ENCODE measurements around the gene ZNF584.
A peak's percentile ranks its signal among the peaks of the same experiment; 100 is the strongest.

ZNF584 gene

DNA sequence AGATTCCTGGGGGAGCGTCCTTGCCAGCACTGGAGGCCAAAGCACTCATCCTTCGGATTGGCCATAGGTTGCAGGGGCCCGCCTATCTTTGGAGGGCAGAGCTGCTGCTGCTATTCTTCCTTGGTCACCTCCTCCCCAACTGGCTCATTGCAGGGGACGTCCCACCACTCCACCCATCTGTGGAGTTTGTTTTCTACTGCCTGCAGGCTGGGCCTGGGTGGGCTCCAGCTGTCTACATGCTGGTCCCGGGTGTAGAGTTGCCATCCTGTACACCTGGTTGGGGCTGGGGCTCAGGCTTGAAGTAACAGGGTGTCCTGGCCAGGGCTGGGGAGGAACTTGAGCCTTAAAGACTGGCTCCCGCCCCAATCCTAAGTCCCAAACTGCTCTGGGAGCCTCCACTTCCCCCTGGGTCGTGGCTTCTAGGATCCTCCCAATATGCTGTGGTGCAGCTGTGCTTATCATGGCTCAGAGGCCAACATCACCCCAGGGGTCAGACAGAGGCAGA lies 10.9 kb upstream of the ZNF584 start:
- H3K36me3 Mint-ChIP-seq (ENCODE audit: low read depth) = peaks cover 27% of the 10 kb centered on the region
- no peak overlapping the region for H3K4me3 Mint-ChIP-seq
- H3K4me1 Mint-ChIP-seq = peaks cover 17% of the 10 kb centered on the region
- H3K9me3 Mint-ChIP-seq = no peaks in the 10 kb centered on the region
- no peak overlapping the region for H3K27ac Mint-ChIP-seq
- TF ChIP-seq, protein P1, sequence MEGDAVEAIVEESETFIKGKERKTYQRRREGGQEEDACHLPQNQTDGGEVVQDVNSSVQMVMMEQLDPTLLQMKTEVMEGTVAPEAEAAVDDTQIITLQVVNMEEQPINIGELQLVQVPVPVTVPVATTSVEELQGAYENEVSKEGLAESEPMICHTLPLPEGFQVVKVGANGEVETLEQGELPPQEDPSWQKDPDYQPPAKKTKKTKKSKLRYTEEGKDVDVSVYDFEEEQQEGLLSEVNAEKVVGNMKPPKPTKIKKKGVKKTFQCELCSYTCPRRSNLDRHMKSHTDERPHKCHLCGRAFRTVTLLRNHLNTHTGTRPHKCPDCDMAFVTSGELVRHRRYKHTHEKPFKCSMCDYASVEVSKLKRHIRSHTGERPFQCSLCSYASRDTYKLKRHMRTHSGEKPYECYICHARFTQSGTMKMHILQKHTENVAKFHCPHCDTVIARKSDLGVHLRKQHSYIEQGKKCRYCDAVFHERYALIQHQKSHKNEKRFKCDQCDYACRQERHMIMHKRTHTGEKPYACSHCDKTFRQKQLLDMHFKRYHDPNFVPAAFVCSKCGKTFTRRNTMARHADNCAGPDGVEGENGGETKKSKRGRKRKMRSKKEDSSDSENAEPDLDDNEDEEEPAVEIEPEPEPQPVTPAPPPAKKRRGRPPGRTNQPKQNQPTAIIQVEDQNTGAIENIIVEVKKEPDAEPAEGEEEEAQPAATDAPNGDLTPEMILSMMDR (IDR thresholded peaks at IDR 0.05; ENCODE audit: unreplicated experiment in 3 of 3) = no peak
- H3K27me3 Mint-ChIP-seq (ENCODE audit: low read depth) = no peaks in the 10 kb centered on the region

DNA sequence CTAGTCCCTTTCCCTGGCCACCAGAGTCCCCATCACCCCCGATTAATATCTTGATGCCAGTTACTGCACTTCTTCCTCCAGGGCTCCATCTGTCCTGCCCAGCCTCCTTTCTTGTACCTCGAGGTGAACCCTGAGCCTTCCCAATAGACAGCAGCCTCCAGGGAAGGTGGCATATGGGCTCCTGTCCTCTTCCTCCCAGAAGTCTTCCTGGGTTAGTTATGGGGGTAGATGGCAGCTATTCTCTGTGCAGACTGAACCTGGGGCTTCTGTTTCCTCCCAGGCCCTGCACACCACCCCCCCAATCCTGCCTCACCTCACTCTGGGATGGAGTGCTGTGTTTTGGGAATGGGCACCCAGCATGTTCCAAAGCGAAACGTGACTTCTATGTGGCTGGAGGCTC lies 10.4 kb upstream of the ZNF584 start:
- no peaks in the 10 kb centered on the region for H3K9me3 Mint-ChIP-seq
- no peak overlapping the region for H3K4me3 Mint-ChIP-seq
- peaks cover 17% of the 10 kb centered on the region for H3K4me1 Mint-ChIP-seq
- TF ChIP-seq, protein P1 (IDR thresholded peaks at IDR 0.05; ENCODE audit: unreplicated experiment in 3 of 3) = no peak
- peaks cover 22% of the 10 kb centered on the region for H3K36me3 Mint-ChIP-seq (ENCODE audit: low read depth)
- H3K27ac Mint-ChIP-seq = no peak overlapping the region
- H3K27me3 Mint-ChIP-seq (ENCODE audit: low read depth) = no peaks in the 10 kb centered on the region

DNA sequence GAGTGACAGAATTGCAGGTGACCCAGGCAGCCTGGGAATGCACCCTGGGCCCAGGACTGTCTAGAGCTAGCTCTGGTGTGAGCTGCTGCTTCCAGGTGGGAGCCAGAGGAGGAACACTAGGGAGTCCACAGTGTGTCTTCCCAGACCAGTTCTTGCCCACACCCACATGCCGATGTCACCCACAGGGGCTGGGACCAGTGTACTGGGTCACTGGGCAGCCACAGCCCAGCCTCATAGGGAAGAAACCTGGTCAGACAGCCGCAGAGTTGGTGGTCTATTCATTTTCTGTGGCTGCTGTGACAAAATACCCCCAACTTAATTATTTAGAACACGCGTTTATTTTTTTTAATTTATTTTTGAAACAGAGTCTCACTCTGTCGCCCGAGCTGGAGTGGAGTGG lies 9.9 kb upstream of the ZNF584 start:
- no peaks in the 10 kb centered on the region for H3K27me3 Mint-ChIP-seq (ENCODE audit: low read depth)
- peaks cover 17% of the 10 kb centered on the region for H3K4me1 Mint-ChIP-seq
- no peaks in the 10 kb centered on the region for H3K9me3 Mint-ChIP-seq
- H3K4me3 Mint-ChIP-seq = no peak overlapping the region
- H3K36me3 Mint-ChIP-seq (ENCODE audit: low read depth) = peaks cover 18% of the 10 kb centered on the region
- TF ChIP-seq, protein P1 (IDR thresholded peaks at IDR 0.05; ENCODE audit: unreplicated experiment in 3 of 3) = no peak
- no peak overlapping the region for H3K27ac Mint-ChIP-seq

DNA sequence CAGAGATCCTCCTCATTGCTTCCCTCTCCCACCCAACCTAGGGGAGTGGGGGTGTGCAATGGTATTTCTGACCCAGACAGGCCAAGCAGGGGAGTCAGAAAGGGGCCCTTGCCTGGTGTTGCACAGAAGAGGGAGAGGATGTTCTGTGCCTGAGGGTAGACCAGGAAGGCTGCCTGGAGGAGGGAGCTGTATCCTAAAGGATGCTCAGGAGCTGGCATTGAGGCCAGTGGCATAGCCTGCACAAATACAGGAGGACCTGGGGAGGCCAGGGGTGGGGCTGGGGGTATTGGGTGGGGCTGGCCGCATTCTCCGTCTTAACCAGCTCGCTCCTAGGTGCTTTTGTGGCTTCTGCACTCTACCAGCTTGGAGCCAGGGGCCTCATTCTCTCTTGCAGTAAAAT lies 8.5 kb upstream of the ZNF584 start:
- peaks cover 17% of the 10 kb centered on the region for H3K4me1 Mint-ChIP-seq
- peak overlapping the region; percentile 76 to 93 (median 77) for H3K4me3 Mint-ChIP-seq

DNA sequence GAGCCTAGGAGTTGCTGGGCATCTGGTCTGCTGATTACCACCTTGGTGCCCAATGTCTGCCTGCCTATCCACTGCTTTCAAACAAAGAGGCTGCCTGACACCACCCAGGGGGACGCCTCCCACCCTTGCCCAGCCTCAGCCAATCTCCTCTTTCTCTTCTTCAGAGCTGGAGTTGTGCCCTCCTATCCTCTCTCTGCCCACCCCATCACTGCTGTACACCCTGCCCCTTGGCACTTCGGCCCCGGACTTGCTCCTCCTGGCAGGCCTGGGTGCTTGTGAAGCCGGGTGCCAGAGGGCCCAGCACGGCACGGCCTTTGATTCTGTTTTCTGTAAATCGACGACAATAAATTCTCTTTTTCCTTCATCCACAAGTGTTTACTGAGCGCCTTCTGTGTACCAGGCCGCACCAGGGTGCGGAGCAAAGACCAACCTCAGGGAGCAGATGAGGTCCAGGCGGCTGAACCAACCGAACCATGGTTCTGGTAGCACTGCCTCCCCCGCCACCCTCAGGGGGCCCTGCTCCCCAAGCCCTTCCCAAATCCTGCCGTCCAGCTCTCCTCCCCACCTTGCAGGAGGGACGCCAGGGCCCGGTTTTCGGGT lies 8.0 kb upstream of the ZNF584 start:
- peak overlapping the region in 1 of 3 experiments; percentile 53 for H3K27ac Mint-ChIP-seq
- TF ChIP-seq, protein P1 (IDR thresholded peaks at IDR 0.05; ENCODE audit: unreplicated experiment in 3 of 3) = no peak
- H3K36me3 Mint-ChIP-seq (ENCODE audit: low read depth) = peaks cover 7% of the 10 kb centered on the region
- H3K4me1 Mint-ChIP-seq = peaks cover 17% of the 10 kb centered on the region
- no peaks in the 10 kb centered on the region for H3K9me3 Mint-ChIP-seq
- H3K4me3 Mint-ChIP-seq = peak overlapping the region; percentile 90 to 93 (median 92)
- H3K27me3 Mint-ChIP-seq (ENCODE audit: low read depth) = no peaks in the 10 kb centered on the region

More for the DNA sequence above, 8.5 kb upstream of the ZNF584 start:
- H3K9me3 Mint-ChIP-seq = no peaks in the 10 kb centered on the region
- H3K36me3 Mint-ChIP-seq (ENCODE audit: low read depth) = peaks cover 10% of the 10 kb centered on the region
- peak overlapping the region in 1 of 3 experiments; percentile 35 for H3K27ac Mint-ChIP-seq
- no peaks in the 10 kb centered on the region for H3K27me3 Mint-ChIP-seq (ENCODE audit: low read depth)
- TF ChIP-seq, protein P1 (IDR thresholded peaks at IDR 0.05; ENCODE audit: unreplicated experiment in 3 of 3) = no peak

Measured in nephron (organoid).